NCI-H748 (cell line): ENCODE data around the gene REPS1.
"Not testable (repeated sequence)": the region's sequence is repeated elsewhere in the genome, so short reads cannot be mapped to it uniquely, and the experiment has no call there.

Source experiments
- DNase-seq: peaks from one replicate; lab custom pipeline; 2025; ENCODE audit not compliant: unreplicated experiment; lab: John Stamatoyannopoulos, UW

REPS1 gene, protein sequence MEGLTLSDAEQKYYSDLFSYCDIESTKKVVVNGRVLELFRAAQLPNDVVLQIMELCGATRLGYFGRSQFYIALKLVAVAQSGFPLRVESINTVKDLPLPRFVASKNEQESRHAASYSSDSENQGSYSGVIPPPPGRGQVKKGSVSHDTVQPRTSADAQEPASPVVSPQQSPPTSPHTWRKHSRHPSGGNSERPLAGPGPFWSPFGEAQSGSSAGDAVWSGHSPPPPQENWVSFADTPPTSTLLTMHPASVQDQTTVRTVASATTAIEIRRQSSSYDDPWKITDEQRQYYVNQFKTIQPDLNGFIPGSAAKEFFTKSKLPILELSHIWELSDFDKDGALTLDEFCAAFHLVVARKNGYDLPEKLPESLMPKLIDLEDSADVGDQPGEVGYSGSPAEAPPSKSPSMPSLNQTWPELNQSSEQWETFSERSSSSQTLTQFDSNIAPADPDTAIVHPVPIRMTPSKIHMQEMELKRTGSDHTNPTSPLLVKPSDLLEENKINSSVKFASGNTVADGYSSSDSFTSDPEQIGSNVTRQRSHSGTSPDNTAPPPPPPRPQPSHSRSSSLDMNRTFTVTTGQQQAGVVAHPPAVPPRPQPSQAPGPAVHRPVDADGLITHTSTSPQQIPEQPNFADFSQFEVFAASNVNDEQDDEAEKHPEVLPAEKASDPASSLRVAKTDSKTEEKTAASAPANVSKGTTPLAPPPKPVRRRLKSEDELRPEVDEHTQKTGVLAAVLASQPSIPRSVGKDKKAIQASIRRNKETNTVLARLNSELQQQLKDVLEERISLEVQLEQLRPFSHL

DNA sequence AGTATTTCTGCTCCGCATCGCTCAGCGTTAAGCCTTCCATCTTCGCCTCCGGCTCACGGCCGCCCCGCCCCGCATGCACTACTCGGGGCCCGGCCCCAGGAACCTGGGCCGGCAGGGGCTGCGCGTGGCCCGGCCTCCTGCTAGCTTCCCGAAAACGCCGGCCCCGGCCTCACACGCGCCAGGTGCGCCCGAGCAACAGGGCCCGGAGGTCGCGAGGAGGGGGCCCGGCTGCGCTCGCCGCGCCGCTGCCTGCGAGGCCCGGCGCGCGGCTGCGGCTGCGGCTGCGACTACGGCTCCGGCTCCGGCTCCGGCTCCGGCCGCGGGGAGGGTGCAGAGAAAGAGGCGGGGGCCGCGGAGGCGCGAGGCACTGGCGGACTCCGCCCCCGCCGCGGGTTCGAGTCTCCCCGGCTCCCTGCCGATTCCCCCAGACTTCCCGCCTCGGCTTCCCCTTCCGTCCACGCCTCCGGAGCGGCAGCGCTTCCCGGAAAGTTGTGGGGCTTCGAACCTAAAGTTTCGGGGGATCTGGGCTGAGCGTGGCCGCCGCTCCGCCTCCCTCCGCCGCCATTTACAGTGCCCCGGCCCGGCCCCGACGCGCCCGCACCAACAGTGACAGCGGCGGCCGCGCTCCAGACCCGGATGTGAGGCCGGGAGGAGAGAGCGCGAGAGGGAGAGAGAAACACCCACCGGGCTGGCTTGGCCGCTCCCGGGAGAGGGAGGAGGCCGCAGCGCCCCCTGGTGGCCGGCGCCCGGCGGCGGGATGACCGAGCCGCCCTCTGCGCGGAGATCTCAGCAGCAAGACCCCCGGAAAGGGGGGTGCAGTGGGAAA lies at the start of gene REPS1:
REPS1 (minus strand) TSS at position 611 of the 826 bp plus-strand sequence; CDS start at position 40, 571 bp downstream.
- peak; percentile 95 for DNase-seq

DNA sequence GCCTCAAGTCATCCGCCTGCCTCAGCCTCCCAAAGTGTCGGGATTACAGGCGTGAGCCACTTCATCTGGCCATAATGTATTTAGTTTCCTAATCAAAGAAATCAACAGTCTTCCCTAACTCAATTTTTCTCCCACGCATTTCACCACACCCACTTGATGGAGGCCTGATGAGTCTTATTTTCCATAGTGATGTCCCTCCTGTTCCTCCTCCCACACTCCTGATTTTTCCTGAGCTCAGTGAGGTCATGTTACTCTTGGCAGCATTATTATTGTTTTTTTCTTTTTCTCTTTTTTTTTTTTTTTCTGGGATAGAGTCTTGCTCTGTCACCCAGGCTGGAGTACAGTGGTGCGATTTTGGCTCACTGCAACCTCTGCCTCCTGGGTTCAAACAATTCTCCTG lies 49.4 kb upstream of the REPS1 start:
- no peak for DNase-seq

DNA sequence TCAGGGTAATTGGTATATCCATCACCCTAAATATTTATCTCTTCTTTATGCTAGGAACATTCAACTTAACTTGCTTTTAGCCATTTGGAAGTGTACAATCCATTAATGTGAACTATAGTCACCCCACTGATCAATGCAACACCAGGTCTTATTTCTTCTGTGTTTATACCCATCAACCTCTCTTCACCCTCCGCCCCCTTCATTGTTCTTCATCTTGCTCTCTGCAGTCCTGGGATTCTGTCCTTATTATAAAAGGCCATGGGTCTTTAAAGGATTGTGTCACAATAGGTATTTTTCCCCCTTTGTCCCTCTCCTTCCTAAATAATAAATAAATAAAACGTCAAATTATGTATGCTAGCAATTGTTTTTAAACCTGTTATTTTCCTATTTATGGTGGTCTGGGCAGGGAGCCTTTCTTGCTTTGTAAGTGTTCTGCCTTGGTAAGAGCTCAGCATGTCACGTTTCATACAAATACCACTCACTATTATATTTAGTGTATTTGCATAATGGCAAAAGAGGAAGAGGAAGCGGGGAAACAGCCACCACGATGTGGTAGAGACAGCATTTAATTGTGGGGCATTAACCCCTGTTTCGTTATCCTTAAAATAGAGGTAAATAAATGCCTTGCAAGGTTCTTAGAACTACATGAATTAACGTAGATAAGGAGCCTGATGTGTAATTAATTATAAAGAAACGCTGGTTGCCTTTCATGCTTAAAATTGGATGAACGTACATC lies 42.3 kb upstream of the REPS1 start:
- peak; percentile 67 for DNase-seq

DNA sequence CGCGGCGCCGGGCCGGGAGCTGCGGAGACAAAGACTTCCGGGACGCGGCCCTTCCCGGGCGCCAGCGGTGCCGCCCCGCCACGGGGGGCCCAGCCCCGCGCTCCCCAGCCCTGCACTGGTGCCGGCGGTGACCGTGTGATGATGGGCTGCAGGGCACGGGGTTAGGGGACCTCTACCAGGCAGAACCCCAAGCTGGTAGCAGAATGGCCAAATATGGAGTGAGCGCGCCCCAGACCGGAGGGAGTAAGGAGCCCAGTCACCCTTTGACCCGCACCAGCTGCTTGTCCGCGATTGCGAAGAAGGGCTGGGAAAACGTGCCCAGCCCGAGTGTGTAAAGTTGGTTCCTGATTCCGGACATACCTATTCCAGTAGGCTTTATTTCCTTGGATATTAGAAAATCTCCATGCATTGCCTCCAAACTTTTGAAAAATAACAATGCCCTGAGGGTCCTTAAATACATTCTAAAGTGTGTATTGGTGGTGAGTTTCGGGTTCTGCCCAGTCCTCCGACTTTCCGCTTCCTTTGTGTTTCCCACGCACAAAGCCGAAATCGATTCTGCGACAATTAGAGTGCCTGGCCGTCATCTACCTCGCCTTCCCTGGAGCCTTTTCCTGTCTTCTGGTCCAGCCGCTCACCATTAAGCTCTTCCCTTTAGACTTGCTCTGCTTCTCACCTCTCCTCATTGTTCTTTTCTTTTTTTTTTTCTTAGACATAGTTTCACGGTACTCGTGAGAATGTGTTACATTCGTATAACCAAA lies 41.6 kb upstream of the REPS1 start:
- peak; percentile 77 for DNase-seq

DNA sequence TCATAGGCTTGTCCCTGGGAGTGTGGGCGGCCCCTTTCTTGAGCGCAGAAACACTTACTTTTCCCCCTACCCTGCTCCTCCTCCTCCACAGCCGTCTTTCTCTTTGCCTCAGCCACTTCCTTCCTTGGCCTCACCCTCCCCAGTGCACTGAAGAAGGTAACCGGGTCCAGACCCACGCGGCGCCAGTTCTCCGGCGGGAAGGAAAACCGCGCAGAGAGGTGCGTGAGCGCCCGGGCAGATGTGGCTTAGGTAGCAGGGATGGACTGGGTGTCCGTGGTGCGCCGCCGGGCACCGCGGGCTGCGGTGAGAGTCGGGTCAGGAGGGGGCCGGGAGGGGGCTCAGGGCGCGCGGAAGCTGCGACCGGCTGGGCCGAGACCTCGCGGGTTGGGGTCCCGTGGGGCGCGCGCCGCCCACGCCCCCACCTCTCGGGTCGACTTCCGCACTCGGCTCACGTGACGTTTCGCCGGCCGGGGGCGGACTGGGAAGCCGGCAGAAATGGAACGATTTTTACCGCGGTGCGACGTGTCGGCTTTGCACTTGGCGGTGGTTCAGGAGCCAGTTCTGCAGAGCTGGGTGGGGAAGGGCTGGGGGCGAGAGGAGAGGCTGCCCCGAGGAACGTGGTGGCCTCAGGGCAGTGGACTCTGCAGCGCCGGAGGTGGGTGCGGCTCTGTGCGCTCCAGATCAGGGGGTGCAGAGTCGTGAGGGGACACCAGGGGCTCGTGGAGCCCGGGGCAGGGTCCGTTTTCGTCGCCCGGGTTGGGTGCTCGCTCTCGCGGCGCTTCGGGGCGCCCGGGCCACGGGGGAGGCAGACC lies 40.8 kb upstream of the REPS1 start, which contains the start of gene ABRACL:
ABRACL (plus strand) TSS at position 88 of the 812 bp plus-strand sequence. CDS start 5,416 bp downstream, outside the sequence.
- peak; percentile 80 for DNase-seq

DNA sequence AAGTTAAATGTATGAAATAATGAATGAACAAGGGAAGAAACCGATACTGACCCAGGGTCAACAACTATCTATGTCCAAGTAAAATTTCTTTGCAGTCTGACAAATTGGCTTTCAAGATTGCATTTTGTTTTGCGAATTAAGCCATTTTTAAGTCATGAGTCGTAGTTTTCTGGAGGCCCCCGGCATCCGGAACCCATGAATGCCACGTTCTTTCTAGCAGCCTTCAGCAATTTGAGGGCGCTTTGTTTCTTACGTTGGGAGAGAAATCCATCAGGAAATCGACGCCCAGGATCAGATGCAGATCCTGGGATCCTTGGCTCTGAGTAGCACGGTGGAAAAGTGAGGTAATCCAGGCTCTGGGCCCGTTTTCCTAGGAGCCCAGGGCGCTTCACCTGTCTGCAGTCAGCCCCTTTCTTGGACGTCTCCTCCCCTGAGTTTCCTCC lies 40.2 kb upstream of the REPS1 start:
- DNase-seq, result no peak

DNA sequence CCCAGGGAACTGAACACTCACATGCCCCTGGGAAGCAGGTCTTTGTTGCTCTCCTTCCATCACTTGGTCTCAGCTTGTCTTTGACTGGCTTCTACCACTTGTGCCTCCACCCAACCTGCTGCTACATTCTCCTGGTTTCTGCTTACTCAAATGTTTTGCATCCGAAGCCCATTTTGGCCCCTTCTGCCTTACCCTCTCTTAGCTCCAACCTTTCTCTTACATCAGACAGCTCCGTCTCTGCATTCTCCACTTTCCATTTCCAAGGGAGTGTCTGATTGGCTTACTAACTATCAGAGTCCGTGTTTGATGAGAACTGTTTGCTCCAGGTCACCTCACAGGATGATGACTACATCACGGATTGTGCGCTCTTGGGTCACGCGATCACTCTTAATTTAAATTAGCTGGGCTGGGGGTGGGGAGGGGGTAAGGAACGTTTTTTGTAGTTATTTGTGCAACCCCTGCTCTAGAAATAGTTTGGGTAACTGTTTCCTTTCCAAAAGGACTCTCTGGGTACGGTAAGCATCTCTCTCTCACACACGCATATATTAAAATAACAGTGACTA lies 39.6 kb upstream of the REPS1 start:
- peak; percentile 92 for DNase-seq

DNA sequence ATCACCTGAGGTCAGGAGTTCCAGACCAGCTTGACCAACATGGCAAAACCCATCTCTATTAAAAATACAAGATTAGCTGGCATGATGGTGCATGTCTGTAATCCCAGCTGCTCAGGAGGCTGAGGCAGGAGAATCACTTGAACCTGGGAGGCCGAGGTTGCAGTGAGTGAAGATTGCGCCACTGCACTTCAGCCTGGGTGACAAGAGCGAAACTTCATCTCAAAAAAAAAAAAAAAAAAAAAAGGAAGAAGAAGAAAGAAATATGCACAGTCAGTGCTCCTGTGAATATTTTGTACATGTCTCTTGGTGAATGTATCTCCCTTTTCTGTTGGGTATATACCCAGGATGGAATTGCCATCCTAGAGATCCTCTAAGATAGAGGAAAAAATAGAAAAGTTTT lies 37.4 kb upstream of the REPS1 start:
- not testable (repeated sequence) for DNase-seq

DNA sequence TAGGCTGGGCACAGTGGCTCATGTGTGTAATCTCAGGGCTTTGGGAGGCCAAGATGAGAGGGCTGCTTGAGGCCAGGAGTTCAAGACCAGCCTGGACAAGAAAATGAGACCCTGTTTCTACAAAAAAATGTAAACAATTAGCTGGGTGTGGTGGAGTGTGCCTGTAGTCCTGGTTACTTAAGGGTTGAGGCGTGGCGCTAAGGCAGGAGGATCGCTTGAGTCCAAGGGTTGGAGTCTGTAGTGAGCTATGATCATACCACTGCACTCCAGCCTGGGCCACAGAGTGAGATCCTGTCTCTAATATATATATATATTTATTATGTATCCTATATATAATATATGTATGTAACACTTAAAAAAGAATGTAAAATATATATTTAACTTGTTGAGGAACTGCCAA lies 32.6 kb upstream of the REPS1 start:
- DNase-seq, result no peak

DNA sequence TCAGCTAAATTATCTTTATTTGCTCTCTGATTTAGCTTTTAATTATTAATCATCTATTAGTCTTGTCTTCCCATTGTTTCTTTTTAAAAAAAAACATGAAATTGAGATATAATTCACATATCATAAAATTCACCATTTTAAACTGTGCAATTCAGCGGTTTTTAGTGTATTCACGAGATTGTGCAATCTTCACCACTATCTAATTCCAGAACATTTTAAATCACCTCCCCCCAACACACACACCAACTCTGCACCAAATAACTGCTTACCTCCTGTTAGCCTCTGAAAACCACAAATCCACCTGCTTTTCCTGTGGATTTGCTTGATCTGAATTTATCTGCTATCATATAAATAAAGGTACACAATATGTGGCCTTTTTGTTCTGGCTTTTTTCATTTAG lies 31.7 kb upstream of the REPS1 start:
- no peak for DNase-seq

DNA sequence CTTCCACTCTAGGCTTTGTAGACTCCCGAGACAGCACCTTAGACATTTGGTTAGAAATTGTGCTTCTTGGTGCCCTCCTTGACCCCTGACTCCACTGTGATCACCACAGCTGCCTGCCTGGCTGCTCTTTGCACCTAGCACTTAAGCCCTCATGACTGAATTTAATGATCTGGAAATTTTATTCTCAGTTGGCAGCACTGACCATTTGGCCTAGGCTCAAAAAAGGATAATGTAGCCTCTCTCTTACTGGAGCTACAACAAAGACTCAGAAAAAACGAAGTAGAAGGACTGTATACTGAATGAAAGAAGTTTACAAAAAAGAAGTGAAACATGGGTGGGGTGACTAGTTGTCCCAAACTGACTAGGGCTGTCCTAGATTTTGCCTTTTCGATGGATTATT lies 29.2 kb upstream of the REPS1 start:
- no peak for DNase-seq

DNA sequence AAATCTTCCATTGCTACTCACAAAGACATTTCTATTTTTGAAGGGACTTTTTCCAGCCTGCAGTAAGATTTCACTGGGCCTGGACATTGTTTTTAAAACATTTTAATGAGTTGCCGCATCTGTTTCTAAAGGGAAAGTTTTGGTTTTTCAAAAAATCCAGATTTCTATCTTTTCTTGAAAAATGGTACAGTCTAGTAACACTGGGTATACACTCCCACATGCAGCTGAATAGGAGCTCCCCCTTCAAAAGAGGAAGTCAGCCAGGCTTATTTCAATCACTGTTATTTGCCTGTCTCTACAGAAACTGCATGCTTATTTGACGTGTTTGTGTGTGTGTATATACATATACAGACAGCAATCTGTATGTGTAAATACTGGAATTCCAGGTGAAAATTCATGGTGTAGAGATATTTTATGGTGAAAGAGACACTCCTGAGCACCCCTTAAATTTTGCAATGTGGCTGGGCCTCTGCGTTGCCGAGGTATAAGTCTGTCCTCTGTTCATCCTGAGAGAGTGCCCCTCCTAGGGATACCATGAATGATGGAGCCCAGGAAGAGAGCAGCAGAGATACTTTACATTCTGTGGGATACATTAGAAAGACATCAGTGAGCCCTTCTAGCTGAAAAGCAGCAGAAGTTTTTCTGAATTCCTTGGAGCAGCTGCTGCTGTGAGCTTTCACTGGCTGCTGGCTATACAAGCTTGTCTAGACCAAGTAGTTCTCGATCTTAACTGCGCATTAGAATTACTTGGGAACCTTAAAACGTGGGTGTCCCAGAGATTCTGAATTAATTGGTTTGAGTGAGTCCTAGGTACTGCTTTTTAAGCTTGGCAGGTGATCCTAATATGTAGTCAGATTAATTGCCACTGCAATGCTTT lies 28.5 kb upstream of the REPS1 start:
- no peak for DNase-seq

DNA sequence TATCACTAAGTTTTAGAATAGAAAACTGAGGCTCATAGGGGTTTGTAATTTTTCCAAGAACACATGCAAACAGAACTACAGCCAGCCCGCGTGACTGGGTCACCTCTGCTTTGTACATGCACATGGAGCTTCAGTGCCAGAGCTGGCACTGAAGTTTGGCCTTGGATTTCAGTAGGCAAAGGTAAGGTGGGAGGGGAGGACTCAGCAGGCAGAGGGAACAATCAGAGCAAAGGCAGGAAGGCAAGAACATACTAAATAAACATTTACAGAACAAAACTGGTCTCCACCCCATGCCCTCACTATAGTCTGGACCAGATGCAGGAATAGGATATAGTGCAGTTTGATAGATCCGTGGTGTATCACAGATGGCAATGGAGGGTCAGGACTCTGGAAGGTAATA lies 26.9 kb upstream of the REPS1 start:
- peak; percentile 39 for DNase-seq

DNA sequence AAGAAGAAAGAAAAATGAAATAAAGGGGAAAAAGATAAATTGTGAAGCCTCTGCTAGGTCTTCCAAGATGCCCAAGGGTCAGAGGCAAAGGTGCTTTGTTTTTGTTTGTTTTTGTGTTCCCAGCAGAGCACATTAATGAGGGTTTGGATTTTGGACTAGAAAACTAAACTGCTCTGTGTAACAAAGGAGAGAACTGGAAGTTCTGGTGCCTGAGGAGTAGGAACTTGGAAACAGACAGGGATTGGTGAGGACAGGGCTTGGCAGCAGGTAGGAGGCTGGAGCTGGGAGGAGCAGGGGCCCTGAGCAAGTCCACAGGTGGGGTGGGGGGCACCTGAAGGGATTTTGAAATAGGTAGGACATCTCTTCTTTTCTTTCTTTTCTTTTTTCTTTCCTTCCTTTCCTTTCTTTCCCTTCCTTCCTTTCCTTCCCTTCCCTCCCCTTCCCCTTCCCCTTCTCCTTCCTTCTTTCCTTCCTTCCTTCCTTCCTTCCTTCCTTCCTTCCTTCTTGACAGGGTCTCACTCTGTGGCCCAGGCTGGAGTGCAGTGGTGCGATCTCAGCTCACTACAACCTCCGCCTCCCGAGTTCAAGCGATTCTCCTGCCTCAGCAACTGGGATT lies 25.2 kb upstream of the REPS1 start:
- no peak for DNase-seq

DNA sequence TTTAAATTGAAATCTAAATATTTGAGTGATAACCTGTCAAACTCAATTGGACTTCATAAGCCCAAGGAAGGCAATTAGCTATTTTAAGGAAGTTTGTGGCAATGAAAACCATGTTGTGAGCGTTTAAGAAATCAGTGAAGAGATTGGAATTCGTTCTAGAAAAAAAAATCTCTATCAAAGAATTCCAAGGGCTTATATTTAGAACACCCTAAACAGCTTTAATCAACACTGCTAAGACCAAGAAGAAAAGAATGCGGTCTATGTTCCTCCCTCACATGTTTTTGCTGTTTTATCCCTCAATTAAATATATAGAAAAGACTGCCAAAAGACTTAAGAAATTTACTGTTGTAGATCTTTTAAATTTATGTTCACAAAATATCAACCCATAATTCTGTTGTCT lies 23.9 kb upstream of the REPS1 start:
- no peak for DNase-seq

DNA sequence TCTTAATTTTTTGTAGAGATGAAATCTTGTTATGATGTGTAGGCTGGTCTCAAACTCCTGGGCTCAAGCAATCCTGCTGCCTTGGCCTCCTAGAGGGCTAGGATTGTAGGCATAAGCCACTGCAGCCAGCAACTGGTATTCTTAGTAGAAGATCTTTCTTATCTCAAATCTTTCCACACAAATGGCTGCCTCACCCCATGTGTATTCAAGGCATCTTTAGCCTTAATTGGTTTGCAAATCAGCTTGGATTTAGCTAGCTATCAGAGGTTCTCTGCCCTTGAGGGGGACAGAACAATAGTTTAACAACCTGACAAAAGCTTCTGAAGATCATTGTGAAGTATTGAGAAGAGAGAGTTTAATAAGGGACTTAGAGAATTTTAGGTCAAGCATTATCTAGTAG lies 22.6 kb upstream of the REPS1 start:
- no peak for DNase-seq

DNA sequence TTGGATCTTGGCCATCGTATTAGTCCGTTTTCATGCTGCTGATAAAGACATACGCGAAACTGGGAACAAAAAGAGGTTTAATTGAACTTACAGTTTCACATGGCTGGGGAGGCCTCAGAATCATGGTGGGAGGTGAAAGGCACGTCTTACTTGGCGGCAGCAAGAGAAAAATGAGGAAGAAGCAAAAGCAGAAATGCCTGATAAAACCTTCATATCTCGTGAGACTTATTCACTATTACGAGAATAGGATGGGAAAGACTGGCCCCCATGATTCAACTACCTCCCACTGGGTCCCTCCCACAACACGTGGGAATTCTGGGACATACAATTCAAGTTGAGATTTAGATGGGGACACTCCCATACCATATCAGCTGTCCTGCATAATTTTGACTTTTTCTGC lies 20.1 kb upstream of the REPS1 start:
- DNase-seq, result no peak
